ENCODE results near the gene DENND1A. TPM values are rescaled to one million over a fixed set of nuclear protein-coding genes. Genes with fewer than 3 reads are reported as not detected.

The DENND1A gene
- total RNA-seq, 1 donor from 2014 or later, result 15.4 TPM

- H3K27ac ChIP-seq, result no peak overlapping the region
- H3K36me3 ChIP-seq, result no peaks in the 10 kb centered on the region
- H3K4me3 ChIP-seq, result peak overlapping the region; percentile 32
- H3K4me1 ChIP-seq, result peaks cover 10% of the 10 kb centered on the region
- peak; percentile 60 for ATAC-seq
- intact Hi-C loops (cut with DNase I), result no loop called here
- no peak for TF ChIP-seq CTCF (IDR thresholded peaks at IDR 0.05)
- DNase-seq, result peak; percentile 74
- H3K27me3 ChIP-seq, result no peaks in the 10 kb centered on the region
- H3K9me3 ChIP-seq, result no peaks in the 10 kb centered on the region
Measured at GRCh38 chr9:123338710-123339665, 590.9 kb downstream of the DENND1A start.

DNA sequence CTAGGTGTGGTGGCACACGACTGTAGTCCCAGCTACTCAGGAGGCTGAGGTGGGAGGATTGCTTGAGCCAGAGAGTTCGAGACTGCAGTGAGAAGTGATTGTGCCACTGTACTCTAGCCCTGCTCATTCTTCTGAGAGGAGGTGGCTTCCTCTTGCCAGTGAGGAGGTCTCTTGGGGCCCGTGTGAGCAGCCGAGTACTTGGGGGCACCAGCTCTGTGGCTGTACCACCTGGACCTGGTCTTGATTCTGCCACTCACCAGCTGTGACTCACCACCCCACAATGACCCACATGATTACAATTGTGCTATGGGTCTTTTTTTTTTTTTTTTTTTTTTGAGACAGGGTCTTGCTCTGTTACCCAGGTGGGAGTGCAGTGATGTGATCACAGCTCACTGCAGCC is 592.0 kb downstream of the DENND1A start:
- no peak for TF ChIP-seq CTCF (IDR thresholded peaks at IDR 0.05)
- Histone ChIP-seq H3K4me3 (no peak overlapping the region), H3K4me1 (peaks cover 10% of the 10 kb centered on the region), H3K27me3 (no peaks in the 10 kb centered on the region), H3K36me3 (no peaks in the 10 kb centered on the region), H3K27ac (no peak overlapping the region), H3K9me3 (no peaks in the 10 kb centered on the region)
- no peak for DNase-seq
- ATAC-seq, result no peak
- intact Hi-C loops (cut with DNase I), result no loop called here

DNA sequence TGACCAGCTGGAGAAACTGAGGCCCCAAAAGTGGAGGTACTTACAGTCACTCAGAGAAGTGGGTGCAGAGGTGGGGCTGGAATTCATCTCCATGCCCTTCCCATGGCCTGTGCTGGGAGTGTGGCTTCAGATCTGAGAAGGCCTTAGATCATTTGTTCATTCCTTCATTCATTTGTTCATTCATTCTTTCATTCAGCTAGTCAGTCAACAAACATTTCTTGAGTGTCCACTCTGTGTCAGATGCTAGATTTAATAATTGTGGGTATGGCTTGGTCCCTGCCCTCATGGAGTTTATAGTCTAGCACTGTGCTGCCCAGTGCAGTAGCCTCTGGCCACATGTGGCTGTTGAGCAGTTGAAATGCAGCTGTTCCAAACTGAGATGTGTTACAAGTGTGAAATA is 593.0 kb downstream of the DENND1A start:
- no peak overlapping the region for H3K4me3 ChIP-seq
- TF ChIP-seq CTCF (IDR thresholded peaks at IDR 0.05), result no peak
- intact Hi-C loops (cut with DNase I), result no loop called here
- no peak for DNase-seq
- no peak for ATAC-seq
- H3K36me3 ChIP-seq, result no peaks in the 10 kb centered on the region
- H3K27ac ChIP-seq, result no peak overlapping the region
- no peaks in the 10 kb centered on the region for H3K27me3 ChIP-seq
- H3K9me3 ChIP-seq, result no peaks in the 10 kb centered on the region
- peaks cover 10% of the 10 kb centered on the region for H3K4me1 ChIP-seq

DNA sequence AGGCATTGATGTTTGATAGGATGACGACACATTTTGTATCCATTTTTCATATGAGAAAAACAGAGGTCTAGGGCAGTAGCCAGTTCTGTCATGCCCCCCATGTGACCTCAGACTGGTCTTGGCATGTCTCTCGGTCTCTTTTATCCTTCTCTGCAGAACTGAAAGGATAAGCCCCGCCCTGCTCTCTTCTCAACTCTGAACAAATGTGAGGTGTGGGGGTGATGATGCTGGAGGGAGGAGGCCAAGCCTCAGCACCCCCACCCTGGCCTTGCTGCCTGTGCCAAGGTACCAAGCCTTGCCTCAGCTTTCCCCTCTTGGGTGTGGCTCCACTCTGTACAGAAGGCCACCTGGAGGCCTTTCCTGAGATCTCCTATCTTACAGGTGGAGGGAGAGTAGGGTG is 593.5 kb downstream of the DENND1A start:
- Histone ChIP-seq H3K9me3 (no peaks in the 10 kb centered on the region), H3K27me3 (no peaks in the 10 kb centered on the region), H3K36me3 (no peaks in the 10 kb centered on the region), H3K4me3 (no peak overlapping the region), H3K27ac (no peak overlapping the region), H3K4me1 (peaks cover 10% of the 10 kb centered on the region)
- ATAC-seq (peak; percentile 3), DNase-seq (no peak)
- no peak for TF ChIP-seq CTCF (IDR thresholded peaks at IDR 0.05)
- intact Hi-C loops (cut with DNase I), result no loop called here

DNA sequence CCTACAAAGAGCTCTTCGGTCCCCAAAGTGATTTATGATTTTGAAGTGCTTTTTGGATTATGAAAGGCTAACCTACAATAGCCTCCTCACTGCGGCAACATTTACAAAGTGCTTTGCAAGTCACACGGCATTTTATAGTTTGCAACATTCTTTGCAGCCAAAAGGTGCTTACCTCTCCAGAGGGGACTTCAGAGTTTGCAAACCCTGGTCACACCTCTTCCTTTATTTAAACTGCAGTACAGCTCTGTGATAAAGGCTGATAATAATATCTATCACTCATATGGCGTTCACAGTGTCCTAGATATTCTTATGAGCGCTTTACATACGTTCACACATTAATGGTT is 594.0 kb downstream of the DENND1A start:
- DNase-seq (no peak), ATAC-seq (peak; percentile 55)
- Histone ChIP-seq H3K4me1 (peaks cover 10% of the 10 kb centered on the region), H3K4me3 (no peak overlapping the region), H3K27ac (no peak overlapping the region), H3K9me3 (no peaks in the 10 kb centered on the region), H3K36me3 (no peaks in the 10 kb centered on the region), H3K27me3 (no peaks in the 10 kb centered on the region)
- intact Hi-C loops (cut with DNase I), result no loop called here
- TF ChIP-seq CTCF (IDR thresholded peaks at IDR 0.05), result no peak

Data from upper lobe of right lung (tissue), 1 donor.